ENCODE measurements around the gene SF3B4.
A peak's percentile ranks its signal among the peaks of the same experiment; 100 is the strongest.
"Not testable (repeated sequence)": the region's sequence is repeated elsewhere in the genome, so short reads cannot be mapped to it uniquely, and the experiment has no call there.

SF3B4 gene

GRCh38 chr1:149887456-149888246 lies 40.0 kb downstream of the SF3B4 start:
- peak; percentile 96 for DNase-seq

- DNase-seq = not testable (repeated sequence)
These were observed 40.5 kb downstream of the SF3B4 start for GRCh38 chr1:149887196-149887455.

DNA sequence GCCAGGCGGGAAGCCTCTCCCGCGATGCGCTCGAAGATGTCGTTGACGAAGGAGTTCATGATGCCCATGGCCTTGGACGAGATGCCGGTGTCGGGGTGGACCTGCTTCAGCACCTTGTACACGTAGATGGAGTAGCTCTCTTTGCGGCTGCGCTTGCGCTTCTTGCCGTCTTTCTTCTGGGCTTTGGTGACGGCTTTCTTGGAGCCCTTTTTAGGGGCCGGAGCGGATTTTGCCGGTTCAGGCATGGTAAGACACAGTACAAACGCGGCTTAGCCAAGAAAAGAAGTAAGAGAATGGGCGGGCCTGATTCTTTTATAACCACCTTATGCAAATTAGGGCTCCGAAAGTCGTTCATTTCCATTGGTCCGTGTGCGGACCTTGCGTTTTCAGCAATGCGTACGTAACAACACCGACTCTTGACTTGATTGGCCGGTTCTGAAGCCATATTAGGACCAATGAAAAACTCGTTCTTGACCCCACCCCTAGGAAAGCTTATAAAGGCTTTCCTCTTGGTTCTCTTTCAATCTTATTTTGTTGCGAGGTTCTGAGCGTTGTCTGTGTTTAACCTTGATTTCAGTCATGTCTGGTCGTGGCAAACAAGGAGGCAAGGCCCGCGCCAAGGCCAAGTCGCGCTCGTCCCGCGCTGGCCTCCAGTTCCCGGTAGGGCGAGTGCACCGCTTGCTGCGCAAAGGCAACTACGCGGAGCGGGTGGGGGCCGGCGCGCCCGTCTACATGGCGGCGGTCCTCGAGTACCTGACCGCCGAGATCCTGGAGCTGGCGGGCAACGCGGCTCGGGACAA lies 41.0 kb downstream of the SF3B4 start:
- peak; percentile 99 for DNase-seq

- not testable (repeated sequence) for DNase-seq
These were observed 41.5 kb downstream of the SF3B4 start for GRCh38 chr1:149886121-149886395.

DNA sequence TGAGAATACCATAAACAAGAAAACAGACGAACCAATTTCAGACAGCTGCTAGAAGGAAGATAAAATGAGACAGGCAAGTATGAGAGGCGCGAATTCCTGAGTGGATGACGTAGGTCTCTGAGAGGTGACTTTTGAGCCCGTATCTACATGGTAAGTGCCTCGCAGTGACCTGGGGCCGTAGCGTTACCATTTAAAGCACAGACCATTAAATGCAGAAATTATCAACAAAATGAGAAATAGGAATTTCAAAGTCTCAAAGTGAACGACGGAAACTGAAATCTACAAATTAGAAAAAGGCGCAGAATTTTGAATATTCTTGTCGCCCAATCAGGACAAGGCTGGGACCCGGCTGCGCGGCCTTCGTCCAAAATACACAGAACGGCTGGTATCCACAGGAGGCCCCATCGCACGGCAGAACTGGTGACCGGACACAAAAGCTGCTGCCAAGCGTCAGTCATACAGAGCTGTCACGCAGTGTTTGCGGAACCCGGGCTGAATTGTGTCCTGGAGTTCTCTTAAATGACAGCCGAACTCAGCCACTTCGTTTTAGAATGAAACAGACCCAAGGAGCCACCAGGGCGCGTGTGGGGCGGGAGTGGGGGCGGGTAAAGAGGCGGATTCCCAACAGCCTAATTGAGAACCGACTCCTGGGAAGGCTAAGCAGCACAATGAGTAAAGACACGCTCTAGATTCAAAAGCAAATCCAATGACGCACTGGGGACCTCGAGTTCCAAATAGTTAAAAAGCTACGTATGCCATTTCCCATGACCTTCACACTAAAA lies 42.1 kb downstream of the SF3B4 start:
- DNase-seq = peak; percentile 93

- DNase-seq = peak; percentile 48
These were observed 42.9 kb downstream of the SF3B4 start for GRCh38 chr1:149884433-149885338.

DNA sequence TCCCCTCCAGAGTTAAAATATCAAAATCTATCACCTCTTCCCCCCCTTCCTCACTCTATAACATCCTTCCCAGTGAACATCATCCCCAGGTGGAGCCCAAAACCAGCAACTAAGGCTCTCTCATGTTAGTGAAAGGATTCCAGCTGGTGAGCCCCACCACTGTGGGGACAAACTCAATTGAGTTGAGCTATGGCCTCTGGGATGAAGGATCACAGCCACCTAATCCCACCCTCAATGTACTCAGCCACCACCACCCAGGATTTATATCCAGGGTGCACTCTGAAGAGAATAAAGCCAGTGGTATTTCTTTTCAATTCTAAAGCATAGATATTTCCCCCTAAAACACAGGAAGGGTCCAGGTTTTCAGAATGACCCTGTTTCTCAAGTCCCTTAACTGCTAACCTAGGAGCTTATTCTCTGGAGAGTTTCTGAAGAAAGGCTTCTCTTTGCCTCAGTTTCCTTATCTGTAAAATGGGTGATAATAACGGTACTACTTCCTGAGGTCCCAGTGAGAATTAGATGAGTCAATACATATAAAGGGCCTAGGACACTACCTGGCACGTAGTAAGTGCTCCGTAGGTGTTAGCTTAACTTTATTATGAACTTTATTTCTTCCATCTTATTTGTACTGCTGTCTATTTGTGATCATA lies 43.9 kb downstream of the SF3B4 start:
- no peak for DNase-seq

DNA sequence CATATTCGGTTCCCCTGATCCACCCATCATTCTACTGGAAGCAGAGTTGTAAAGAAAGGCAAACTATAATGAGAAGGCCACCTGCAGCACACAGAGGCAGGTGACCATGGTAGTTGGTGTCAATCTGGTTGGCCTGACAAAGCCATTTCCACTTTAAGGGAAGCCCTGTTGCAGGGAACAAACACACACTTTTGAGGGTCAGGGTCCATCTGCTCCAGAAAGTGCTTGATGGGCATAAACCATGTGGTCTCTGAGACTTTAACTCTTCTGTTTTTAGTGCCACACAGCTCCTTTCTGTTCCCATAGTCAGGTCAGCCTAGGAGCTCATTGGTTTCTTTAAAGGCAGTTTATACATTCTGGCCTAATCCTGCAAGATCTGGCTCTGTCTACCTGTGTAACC lies 45.7 kb downstream of the SF3B4 start:
- no peak for DNase-seq

DNA sequence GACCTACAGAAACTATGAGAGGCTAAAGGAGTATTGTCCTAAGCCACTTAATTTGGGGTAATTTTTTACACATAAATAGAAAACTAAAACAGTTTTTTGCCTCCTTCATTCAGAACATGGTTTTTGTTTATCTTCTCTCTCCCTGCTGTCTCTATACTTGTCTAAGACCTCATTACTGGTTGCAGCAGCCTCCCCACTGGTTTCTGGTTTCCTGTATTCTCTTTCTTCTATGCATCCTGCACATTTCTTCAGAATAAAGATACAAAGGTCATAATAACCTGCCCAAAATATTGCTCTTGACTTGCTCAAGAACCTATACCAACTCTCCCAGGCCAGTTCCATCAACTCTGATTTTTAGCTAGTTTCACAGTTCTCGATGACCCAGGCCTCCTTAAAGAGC lies 48.0 kb downstream of the SF3B4 start:
- DNase-seq = no peak

DNA sequence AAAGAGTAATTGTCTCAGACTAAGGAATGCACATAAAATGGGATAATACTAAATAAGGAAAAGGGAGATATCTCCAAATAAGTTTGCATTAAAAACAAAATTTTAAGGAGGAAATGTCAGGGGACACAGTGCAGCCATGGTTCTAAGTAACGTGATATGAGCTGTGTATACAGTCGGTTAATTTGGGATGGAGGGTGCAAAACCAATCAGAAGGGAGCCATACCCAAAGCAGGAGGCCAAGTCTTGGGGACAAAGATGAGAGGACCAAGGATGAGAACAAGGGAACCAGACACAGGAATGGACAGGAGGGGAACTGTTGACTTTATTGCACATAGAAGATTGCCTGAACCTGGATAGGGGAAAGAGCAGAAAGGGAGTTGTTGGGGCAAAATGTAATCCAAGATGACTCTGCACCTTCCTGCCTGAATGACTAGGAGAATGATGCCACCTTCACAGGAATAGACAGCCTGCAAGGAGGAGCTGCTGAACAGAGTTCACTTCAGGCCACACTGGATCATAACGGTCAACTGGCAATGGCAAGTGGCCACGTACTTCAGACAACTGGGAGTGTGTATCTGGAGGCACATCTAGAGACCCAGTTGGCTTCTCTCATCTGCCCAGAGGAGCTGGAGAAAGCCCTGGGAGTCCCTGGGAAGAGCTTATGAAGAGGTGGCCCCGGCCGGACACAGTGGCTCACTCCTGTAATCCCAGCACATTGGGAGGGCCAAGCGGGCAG lies 50.2 kb downstream of the SF3B4 start:
- no peak for DNase-seq

All from NCI-H774 (cell line).